ENCODE results near the gene NUDT16L1. TPM values are rescaled to one million over a fixed set of nuclear protein-coding genes. Genes with fewer than 3 reads are reported as not detected.

The NUDT16L1 gene
- total RNA-seq, 1 donor from 2014 or later = 61.9 TPM

GRCh38 chr16:4679156-4679849 is 14.1 kb upstream of the NUDT16L1 start:
- H3K9me3 ChIP-seq (replicated peaks) = no peaks in the 10 kb centered on the region
- TF ChIP-seq, protein P1, sequence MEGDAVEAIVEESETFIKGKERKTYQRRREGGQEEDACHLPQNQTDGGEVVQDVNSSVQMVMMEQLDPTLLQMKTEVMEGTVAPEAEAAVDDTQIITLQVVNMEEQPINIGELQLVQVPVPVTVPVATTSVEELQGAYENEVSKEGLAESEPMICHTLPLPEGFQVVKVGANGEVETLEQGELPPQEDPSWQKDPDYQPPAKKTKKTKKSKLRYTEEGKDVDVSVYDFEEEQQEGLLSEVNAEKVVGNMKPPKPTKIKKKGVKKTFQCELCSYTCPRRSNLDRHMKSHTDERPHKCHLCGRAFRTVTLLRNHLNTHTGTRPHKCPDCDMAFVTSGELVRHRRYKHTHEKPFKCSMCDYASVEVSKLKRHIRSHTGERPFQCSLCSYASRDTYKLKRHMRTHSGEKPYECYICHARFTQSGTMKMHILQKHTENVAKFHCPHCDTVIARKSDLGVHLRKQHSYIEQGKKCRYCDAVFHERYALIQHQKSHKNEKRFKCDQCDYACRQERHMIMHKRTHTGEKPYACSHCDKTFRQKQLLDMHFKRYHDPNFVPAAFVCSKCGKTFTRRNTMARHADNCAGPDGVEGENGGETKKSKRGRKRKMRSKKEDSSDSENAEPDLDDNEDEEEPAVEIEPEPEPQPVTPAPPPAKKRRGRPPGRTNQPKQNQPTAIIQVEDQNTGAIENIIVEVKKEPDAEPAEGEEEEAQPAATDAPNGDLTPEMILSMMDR (IDR thresholded peaks at IDR 0.05; ENCODE audit: borderline replicate concordance) = no peak
- H3K4me3 ChIP-seq = peak overlapping the region; percentile 56
- peak; percentile 49 for DNase-seq
- no peaks in the 10 kb centered on the region for H3K27me3 ChIP-seq (ENCODE audit: low read depth)
- peaks cover 70% of the 10 kb centered on the region for H3K4me1 ChIP-seq
- H3K27ac ChIP-seq (replicated peaks) = peak overlapping the region; percentile 93
- intact Hi-C loops (cut with micrococcal nuclease) = no loop called here
- peaks cover 45% of the 10 kb centered on the region for H3K36me3 ChIP-seq

DNA sequence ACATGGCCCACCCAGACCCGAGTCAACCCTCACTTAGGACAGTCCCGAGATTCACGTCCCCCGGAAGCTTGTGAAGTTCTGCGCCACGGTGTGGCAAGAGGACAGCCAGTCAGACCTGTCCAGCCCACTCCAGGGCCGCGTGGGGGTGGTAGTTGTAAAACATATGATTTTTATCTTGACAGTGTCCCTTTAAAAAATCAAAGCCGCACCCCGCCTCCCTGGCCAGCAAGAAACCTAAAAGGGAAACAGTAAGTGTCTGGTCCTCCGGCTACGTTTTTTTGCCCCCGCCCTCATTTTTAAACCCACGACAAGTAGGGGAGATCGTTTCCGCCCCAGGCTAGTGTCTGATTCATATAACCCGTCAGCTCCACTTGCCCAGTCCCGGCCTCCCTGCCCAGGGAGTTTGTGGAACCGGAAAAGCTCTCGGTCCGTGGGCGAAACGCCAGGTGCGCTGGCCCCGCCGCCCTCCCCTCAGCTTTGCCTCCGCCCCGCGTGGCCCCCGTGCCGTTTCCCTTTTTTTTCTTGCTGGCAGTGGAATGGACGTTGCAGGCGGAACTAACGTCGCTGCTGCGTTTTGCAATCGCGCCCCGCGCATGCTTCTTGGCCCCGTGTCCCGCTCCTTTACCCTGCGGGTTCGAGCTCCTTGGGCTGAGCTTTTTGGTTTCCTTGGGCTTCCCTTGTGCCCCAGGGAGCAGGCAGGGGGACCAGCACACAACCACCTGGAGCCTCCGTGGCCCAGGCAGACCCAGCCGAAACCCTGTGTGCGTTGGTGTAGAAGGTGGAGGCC is 13.3 kb upstream of the NUDT16L1 start:
- TF ChIP-seq, protein P1 (IDR thresholded peaks at IDR 0.05; ENCODE audit: borderline replicate concordance) = no peak
- H3K27ac ChIP-seq (replicated peaks) = peak overlapping the region; percentile 93
- peaks cover 70% of the 10 kb centered on the region for H3K4me1 ChIP-seq
- H3K36me3 ChIP-seq = peaks cover 49% of the 10 kb centered on the region
- intact Hi-C loops (cut with micrococcal nuclease) = no loop called here
- peak; percentile 76 for DNase-seq
- H3K4me3 ChIP-seq = peak overlapping the region; percentile 56
- no peaks in the 10 kb centered on the region for H3K9me3 ChIP-seq (replicated peaks)
- H3K27me3 ChIP-seq (ENCODE audit: low read depth) = no peaks in the 10 kb centered on the region

GRCh38 chr16:4680673-4681470 is 12.5 kb upstream of the NUDT16L1 start:
- peaks cover 49% of the 10 kb centered on the region for H3K36me3 ChIP-seq

GRCh38 chr16:4681471-4682083 is 11.8 kb upstream of the NUDT16L1 start:
- TF ChIP-seq, protein P1 (IDR thresholded peaks at IDR 0.05; ENCODE audit: borderline replicate concordance) = no peak
- no peak for DNase-seq
- peak overlapping the region; percentile 93 for H3K27ac ChIP-seq (replicated peaks)
- H3K4me3 ChIP-seq = no peak overlapping the region
- peaks cover 54% of the 10 kb centered on the region for H3K36me3 ChIP-seq
- intact Hi-C loops (cut with micrococcal nuclease) = no loop called here
- H3K27me3 ChIP-seq (ENCODE audit: low read depth) = no peaks in the 10 kb centered on the region
- H3K9me3 ChIP-seq (replicated peaks) = no peaks in the 10 kb centered on the region
- H3K4me1 ChIP-seq = peaks cover 60% of the 10 kb centered on the region

More at GRCh38 chr16:4680673-4681470, 12.5 kb upstream of the NUDT16L1 start:
- Histone ChIP-seq H3K9me3 (replicated peaks) (no peaks in the 10 kb centered on the region), H3K27ac (replicated peaks) (peak overlapping the region; percentile 93), H3K4me3 (peak overlapping the region; percentile 56), H3K4me1 (peaks cover 67% of the 10 kb centered on the region), H3K27me3 (ENCODE audit: low read depth) (no peaks in the 10 kb centered on the region)
- DNase-seq = peak; percentile 78
- TF ChIP-seq, protein P1 (IDR thresholded peaks at IDR 0.05; ENCODE audit: borderline replicate concordance) = no peak
- intact Hi-C loops (cut with micrococcal nuclease) = no loop called here

DNA sequence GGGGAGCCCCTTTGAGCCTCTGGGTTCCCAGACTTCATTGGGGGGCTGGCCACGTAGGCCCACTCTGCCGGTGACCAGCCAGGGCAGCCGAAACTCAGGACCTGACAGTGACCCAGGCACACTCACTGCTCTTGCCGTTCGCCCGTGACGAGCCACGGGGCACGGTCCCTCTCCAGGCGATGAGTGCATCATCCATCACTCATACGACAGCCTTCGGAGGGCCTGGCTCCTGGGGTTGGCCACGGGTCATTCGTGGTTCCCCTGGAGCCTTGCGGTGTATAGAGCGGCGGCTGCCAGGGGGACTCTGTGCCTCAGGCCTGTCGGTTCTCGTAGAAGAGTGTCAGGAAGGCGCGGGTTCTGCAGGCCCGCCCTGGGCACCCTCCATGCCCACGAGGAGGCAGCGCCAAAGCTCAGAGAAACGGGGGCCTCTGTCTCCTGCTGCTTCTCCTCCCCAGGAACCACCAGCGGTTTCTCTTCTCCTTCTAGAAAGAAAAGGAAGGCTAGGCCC is 11.2 kb upstream of the NUDT16L1 start:
- no peak for DNase-seq
- peaks cover 54% of the 10 kb centered on the region for H3K4me1 ChIP-seq
- TF ChIP-seq, protein P1 (IDR thresholded peaks at IDR 0.05; ENCODE audit: borderline replicate concordance) = no peak
- no peak overlapping the region for H3K4me3 ChIP-seq
- no peak overlapping the region for H3K27ac ChIP-seq (replicated peaks)
- no peaks in the 10 kb centered on the region for H3K9me3 ChIP-seq (replicated peaks)
- no peaks in the 10 kb centered on the region for H3K27me3 ChIP-seq (ENCODE audit: low read depth)
- intact Hi-C loops (cut with micrococcal nuclease) = no loop called here
- H3K36me3 ChIP-seq = peaks cover 60% of the 10 kb centered on the region

Measured in left ventricle myocardium inferior (tissue), 1 donor.